Mesenchymal stem cell (in vitro differentiated cells and primary cell): Measurements from ENCODE around the gene UGT3A2. TPM values are rescaled to one million over a fixed set of nuclear protein-coding genes. Genes with fewer than 3 reads are reported as not detected.
A peak's percentile ranks its signal among the peaks of the same experiment; 100 is the strongest.

ENCODE experiments used
- DNase-seq: peaks from one replicate; pipeline ENCODE4 v3.0.0-alpha.2; 2013
- H2AFZ ChIP-seq: one replicate; pipeline ENCODE4 v1.6.1; 2013; ENCODE audit warnings: low read depth, mild to moderate bottlenecking, control low read depth, inconsistent platforms, low read length, moderate library complexity
- H2AK5ac ChIP-seq: 2 replicates; pipeline ENCODE4 v1.6.1; 2013; ENCODE audit warnings: low read length, moderate library complexity, mild to moderate bottlenecking, inconsistent platforms; ENCODE audit not compliant: severe bottlenecking
- H2BK120ac ChIP-seq: one replicate; pipeline ENCODE4 v1.6.1; 2013; ENCODE audit warnings: low read depth, mild to moderate bottlenecking, inconsistent platforms, low read length, moderate library complexity
- H2BK12ac ChIP-seq, 2 experiments: one replicate each; pipeline ENCODE4 v1.6.1; 2013; ENCODE audit warnings: inconsistent platforms in 2 of 2, low read length in 2 of 2, mild to moderate bottlenecking in 2 of 2, moderate library complexity in 2 of 2, control low read depth in 1 of 2
- H2BK15ac ChIP-seq: one replicate; pipeline ENCODE4 v1.6.1; 2013; ENCODE audit warnings: mild to moderate bottlenecking, low read depth, inconsistent platforms; ENCODE audit not compliant: poor library complexity, severe bottlenecking
- H2BK5ac ChIP-seq: 2 replicates; pipeline ENCODE4 v1.6.1; 2013; ENCODE audit warnings: low read depth, mild to moderate bottlenecking, low read length, control low read depth, inconsistent platforms; ENCODE audit not compliant: poor library complexity, severe bottlenecking
- H3K14ac ChIP-seq, 2 experiments: one replicate each; pipeline ENCODE4 v1.6.1; 2013; ENCODE audit warnings: inconsistent platforms in 2 of 2, low read length in 2 of 2, control low read depth in 1 of 2, mild to moderate bottlenecking in 1 of 2, moderate library complexity in 1 of 2
- H3K18ac ChIP-seq, 2 experiments: one replicate each; pipeline ENCODE4 v1.6.1; 2013; ENCODE audit warnings: inconsistent platforms in 2 of 2, low read length in 2 of 2, control low read depth in 1 of 2, low read depth in 1 of 2, mild to moderate bottlenecking in 1 of 2
- H3K23ac ChIP-seq, 2 experiments: one replicate each; pipeline ENCODE4 v1.6.1; 2013; ENCODE audit warnings: inconsistent platforms in 2 of 2, low read length in 2 of 2, mild to moderate bottlenecking in 2 of 2, moderate library complexity in 2 of 2, control low read depth in 1 of 2
- H3K27ac ChIP-seq: 2 replicates; pipeline ENCODE4 v1.5.1; 2013; ENCODE audit warnings: mild to moderate bottlenecking, moderate library complexity, low read length, control low read depth, inconsistent platforms; ENCODE audit not compliant: poor library complexity, severe bottlenecking
- H3K27me3 ChIP-seq, 2 experiments: 2 replicates each; pipeline versions ENCODE4 v1.6.1 to v1.7.0; 2013; ENCODE audit warnings: low read length in 2 of 2, mild to moderate bottlenecking in 2 of 2, moderate library complexity in 2 of 2, control low read depth in 1 of 2, inconsistent platforms in 1 of 2; ENCODE audit not compliant: control insufficient read depth in 1 of 2, insufficient read depth in 1 of 2
- H3K36me3 ChIP-seq, 2 experiments: 2 replicates each; pipeline versions ENCODE4 v1.6.1 to v1.7.0; 2013; ENCODE audit warnings: low read length in 2 of 2, control low read depth in 1 of 2, inconsistent platforms in 1 of 2, low read depth in 1 of 2, mild to moderate bottlenecking in 1 of 2; ENCODE audit not compliant: insufficient read depth in 2 of 2, control insufficient read depth in 1 of 2
- H3K4ac ChIP-seq, 2 experiments: one replicate each; pipeline ENCODE4 v1.6.1; 2013; ENCODE audit warnings: inconsistent platforms in 2 of 2, low read length in 2 of 2, mild to moderate bottlenecking in 2 of 2, moderate library complexity in 2 of 2, control low read depth in 1 of 2, low read depth in 1 of 2
- H3K4me1 ChIP-seq: 2 replicates; pipeline ENCODE4 v1.6.1; 2013; ENCODE audit warnings: low read depth, low read length, control low read depth; ENCODE audit not compliant: control insufficient read depth, insufficient read depth
- H3K4me2 ChIP-seq: 2 replicates; pipeline ENCODE4 v1.6.1; 2013; ENCODE audit warnings: low read length, mild to moderate bottlenecking, inconsistent platforms; ENCODE audit not compliant: poor library complexity, severe bottlenecking
- H3K4me3 ChIP-seq, 2 experiments: 2 replicates each; pipeline versions ENCODE4 v1.5.1 to v1.7.0; 2013; ENCODE audit warnings: low read length in 2 of 2, mild to moderate bottlenecking in 2 of 2, control low read depth in 1 of 2, low read depth in 1 of 2; ENCODE audit not compliant: insufficient read depth in 1 of 2
- H3K79me1 ChIP-seq: replicated peaks from 2 replicates; pipeline ENCODE4 v1.6.1; 2013; ENCODE audit warnings: mild to moderate bottlenecking, control low read depth, low read length, inconsistent platforms; ENCODE audit not compliant: poor library complexity, severe bottlenecking
- H3K9ac ChIP-seq: 2 replicates; pipeline ENCODE4 v1.7.0; 2013; ENCODE audit warnings: mild to moderate bottlenecking, low read length, moderate library complexity
- H3K9me3 ChIP-seq: 2 replicates; pipeline ENCODE4 v1.7.0; 2013; ENCODE audit warnings: mild to moderate bottlenecking, low read length; ENCODE audit not compliant: control insufficient read depth
- H4K8ac ChIP-seq: one replicate; pipeline ENCODE4 v1.6.1; 2013; ENCODE audit warnings: inconsistent platforms, mild to moderate bottlenecking, low read length, moderate library complexity
- H4K91ac ChIP-seq: one replicate; pipeline ENCODE4 v1.6.1; 2013; ENCODE audit warnings: mild to moderate bottlenecking, low read length, inconsistent platforms
- WGBS: methylation state at CpG from one replicate; pipeline ENCODE4 v1.1.7; 2013; ENCODE audit warnings: mixed read lengths; 5-methylcytosine and 5-hydroxymethylcytosine counted together
- polyA plus RNA-seq, 2 experiments: library from polyadenylated mRNA; stranded (reverse); fragments of 200-250 nt; gene quantifications; one replicate each; pipeline ENCODE4 v1.2.3, GENCODE V29; 2013

The UGT3A2 gene
- not detected for polyA plus RNA-seq (2013, experiment 1 of 2)
- polyA plus RNA-seq (2013, experiment 2 of 2) = not detected

GRCh38 chr5:36066540-36067210 lies at the start of gene UGT3A2:
TSS of gene UGT3A2 (minus strand) at chr5:36066882. CDS start at chr5:36066789, 93 bp downstream.
- Histone ChIP-seq H3K4me2 (no peak within 1 kb of the TSS), H2BK120ac (no peak within 1 kb of the TSS), H3K9ac (no peak within 1 kb of the TSS), H3K27me3 (peaks cover 40 to 58% of the 10 kb centered on the region in 2 experiments), H2BK12ac (no peak within 1 kb of the TSS), H3K27ac (no peak within 1 kb of the TSS), H3K36me3 (no peaks in the 10 kb centered on the region), H2AFZ (no peak within 1 kb of the TSS), H3K79me1 (no peaks in the 10 kb centered on the region), H2AK5ac (no peak within 1 kb of the TSS), H4K8ac (no peak within 1 kb of the TSS), H3K9me3 (no peaks in the 10 kb centered on the region), H3K4ac (no peak within 1 kb of the TSS), H3K4me1 (peaks cover 2% of the 10 kb centered on the region), H3K18ac (no peak within 1 kb of the TSS), H3K14ac (no peak within 1 kb of the TSS), H4K91ac (no peak within 1 kb of the TSS), H2BK5ac (no peak within 1 kb of the TSS), H3K23ac (no peak within 1 kb of the TSS), H2BK15ac (no peak within 1 kb of the TSS), H3K4me3 (no peak within 1 kb of the TSS)
- WGBS = 3% methylated on average over 18 of the region's 22 CpGs
- no peak for DNase-seq

- Histone ChIP-seq H2BK15ac (no peak overlapping the region), H3K4me3 (no peak overlapping the region), H2BK120ac (no peak overlapping the region), H2BK5ac (no peak overlapping the region), H4K8ac (no peak overlapping the region), H3K36me3 (peaks cover 0 to 60% of the 10 kb centered on the region in 2 experiments), H2AFZ (no peak overlapping the region), H3K9me3 (no peaks in the 10 kb centered on the region), H3K4me1 (no peaks in the 10 kb centered on the region), H3K4me2 (no peak overlapping the region), H4K91ac (no peak overlapping the region), H3K27ac (no peak overlapping the region), H3K14ac (no peak overlapping the region), H2AK5ac (no peak overlapping the region), H3K18ac (no peak overlapping the region), H3K23ac (no peak overlapping the region), H3K79me1 (no peaks in the 10 kb centered on the region), H3K4ac (no peak overlapping the region), H2BK12ac (no peak overlapping the region), H3K27me3 (no peaks in the 10 kb centered on the region), H3K9ac (no peak overlapping the region)
- DNase-seq = no peak
- no CpG with 5 or more reads among the region's 1 CpG for WGBS
These were observed 44.6 kb upstream of the UGT3A2 start for GRCh38 chr5:36111238-36111637.

GRCh38 chr5:36108758-36109460 lies 42.2 kb upstream of the UGT3A2 start:
- H3K23ac ChIP-seq = no peak overlapping the region
- H3K9ac ChIP-seq = no peak overlapping the region
- H2BK120ac ChIP-seq = no peak overlapping the region
- DNase-seq = peak; percentile 9
- H4K91ac ChIP-seq = no peak overlapping the region
- H3K4me1 ChIP-seq = no peaks in the 10 kb centered on the region
- no peak overlapping the region for H3K4me3 ChIP-seq
- H3K36me3 ChIP-seq = peaks cover 0 to 57% of the 10 kb centered on the region in 2 experiments
- no peak overlapping the region for H3K4ac ChIP-seq
- WGBS = 61% methylated on average over 2 of the region's 3 CpGs
- H3K27me3 ChIP-seq = no peaks in the 10 kb centered on the region
- H3K4me2 ChIP-seq = no peak overlapping the region
- no peak overlapping the region for H3K18ac ChIP-seq
- H3K9me3 ChIP-seq = no peaks in the 10 kb centered on the region
- no peak overlapping the region for H2AK5ac ChIP-seq
- no peak overlapping the region for H3K27ac ChIP-seq
- no peaks in the 10 kb centered on the region for H3K79me1 ChIP-seq
- H2BK5ac ChIP-seq = no peak overlapping the region
- no peak overlapping the region for H3K14ac ChIP-seq
- no peak overlapping the region for H2BK15ac ChIP-seq
- H2AFZ ChIP-seq = no peak overlapping the region
- no peak overlapping the region for H4K8ac ChIP-seq
- H2BK12ac ChIP-seq = no peak overlapping the region

GRCh38 chr5:36105819-36106218 lies 39.1 kb upstream of the UGT3A2 start:
- Histone ChIP-seq H2AFZ (no peak overlapping the region), H3K4me1 (no peaks in the 10 kb centered on the region), H3K9ac (no peak overlapping the region), H3K9me3 (no peaks in the 10 kb centered on the region), H3K4me3 (no peak overlapping the region), H3K14ac (no peak overlapping the region), H2BK15ac (no peak overlapping the region), H3K4ac (no peak overlapping the region), H2AK5ac (no peak overlapping the region), H2BK5ac (no peak overlapping the region), H3K4me2 (no peak overlapping the region), H2BK120ac (no peak overlapping the region), H3K27me3 (no peaks in the 10 kb centered on the region), H3K18ac (no peak overlapping the region), H4K8ac (no peak overlapping the region), H4K91ac (no peak overlapping the region), H2BK12ac (no peak overlapping the region), H3K27ac (no peak overlapping the region), H3K23ac (no peak overlapping the region), H3K36me3 (peaks cover 0 to 45% of the 10 kb centered on the region in 2 experiments), H3K79me1 (no peaks in the 10 kb centered on the region)
- no peak for DNase-seq
- WGBS = 95% methylated on average over 2 of the region's 2 CpGs
